NCI-H1436 (cell line): ENCODE data around the gene DLGAP4.
"Not testable (repeated sequence)": the region's sequence is repeated elsewhere in the genome, so short reads cannot be mapped to it uniquely, and the experiment has no call there.

Experiments
- DNase-seq: peaks from one replicate; lab custom pipeline; 2025; lab: John Stamatoyannopoulos, UW

DLGAP4 gene

GRCh38 chr20:36498386-36499179 is 192.4 kb downstream of the DLGAP4 start:
- DNase-seq: no peak

- no peak for DNase-seq
These were observed 193.1 kb downstream of the DLGAP4 start for GRCh38 chr20:36499211-36499610.

GRCh38 chr20:36499723-36500501 is 193.8 kb downstream of the DLGAP4 start:
- DNase-seq: no peak

GRCh38 chr20:36501367-36502006 is 195.3 kb downstream of the DLGAP4 start:
- no peak for DNase-seq

GRCh38 chr20:36504295-36504694 is 198.2 kb downstream of the DLGAP4 start:
- no peak for DNase-seq

- no peak for DNase-seq
These were observed 200.1 kb downstream of the DLGAP4 start for GRCh38 chr20:36506253-36506652.

- no peak for DNase-seq
These were observed 201.6 kb downstream of the DLGAP4 start for GRCh38 chr20:36507746-36508145.

- DNase-seq: no peak
These were observed 213.0 kb downstream of the DLGAP4 start for GRCh38 chr20:36519012-36519719.

GRCh38 chr20:36519944-36520343 is 213.8 kb downstream of the DLGAP4 start:
- no peak for DNase-seq

- DNase-seq: no peak
These were observed 215.4 kb downstream of the DLGAP4 start for GRCh38 chr20:36521526-36521925.

GRCh38 chr20:36522412-36522811 is 216.3 kb downstream of the DLGAP4 start:
- DNase-seq: not testable (repeated sequence)

GRCh38 chr20:36523341-36523740 is 217.2 kb downstream of the DLGAP4 start:
- no peak for DNase-seq

GRCh38 chr20:36525620-36526365 is 219.7 kb downstream of the DLGAP4 start:
- no peak for DNase-seq

- no peak for DNase-seq
These were observed 220.4 kb downstream of the DLGAP4 start for GRCh38 chr20:36526521-36527011.

- no peak for DNase-seq
These were observed 221.4 kb downstream of the DLGAP4 start for GRCh38 chr20:36527331-36528125.

GRCh38 chr20:36528176-36528874 is 222.2 kb downstream of the DLGAP4 start:
- no peak for DNase-seq

- no peak for DNase-seq
These were observed 222.8 kb downstream of the DLGAP4 start for GRCh38 chr20:36528875-36529417.

GRCh38 chr20:36532388-36532787 is 226.2 kb downstream of the DLGAP4 start:
- peak; percentile 1 for DNase-seq

GRCh38 chr20:36532822-36533221 is 226.7 kb downstream of the DLGAP4 start:
- DNase-seq: no peak
